ENCODE results near the gene ABLIM1.

DNA sequence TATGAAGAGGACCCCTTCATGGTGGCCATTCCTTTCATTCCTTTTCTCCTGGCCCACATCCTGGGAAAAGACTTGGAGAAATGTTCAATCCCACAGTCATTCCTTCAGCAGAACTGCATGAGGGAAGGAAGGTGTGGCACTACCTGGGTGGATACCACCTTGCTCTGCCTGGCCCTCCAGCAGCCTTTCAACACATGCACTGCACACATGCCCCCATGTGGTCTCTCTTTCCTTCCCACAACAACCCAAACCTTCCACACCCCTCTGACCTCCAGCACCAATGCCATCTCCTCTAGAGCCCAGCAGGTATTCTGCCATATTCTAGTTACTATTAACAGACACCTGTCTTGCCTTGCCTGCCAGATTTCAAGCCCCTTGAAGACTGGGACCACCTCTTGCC lies 213.3 kb downstream of the ABLIM1 start:
- TF ChIP-seq, protein P1, sequence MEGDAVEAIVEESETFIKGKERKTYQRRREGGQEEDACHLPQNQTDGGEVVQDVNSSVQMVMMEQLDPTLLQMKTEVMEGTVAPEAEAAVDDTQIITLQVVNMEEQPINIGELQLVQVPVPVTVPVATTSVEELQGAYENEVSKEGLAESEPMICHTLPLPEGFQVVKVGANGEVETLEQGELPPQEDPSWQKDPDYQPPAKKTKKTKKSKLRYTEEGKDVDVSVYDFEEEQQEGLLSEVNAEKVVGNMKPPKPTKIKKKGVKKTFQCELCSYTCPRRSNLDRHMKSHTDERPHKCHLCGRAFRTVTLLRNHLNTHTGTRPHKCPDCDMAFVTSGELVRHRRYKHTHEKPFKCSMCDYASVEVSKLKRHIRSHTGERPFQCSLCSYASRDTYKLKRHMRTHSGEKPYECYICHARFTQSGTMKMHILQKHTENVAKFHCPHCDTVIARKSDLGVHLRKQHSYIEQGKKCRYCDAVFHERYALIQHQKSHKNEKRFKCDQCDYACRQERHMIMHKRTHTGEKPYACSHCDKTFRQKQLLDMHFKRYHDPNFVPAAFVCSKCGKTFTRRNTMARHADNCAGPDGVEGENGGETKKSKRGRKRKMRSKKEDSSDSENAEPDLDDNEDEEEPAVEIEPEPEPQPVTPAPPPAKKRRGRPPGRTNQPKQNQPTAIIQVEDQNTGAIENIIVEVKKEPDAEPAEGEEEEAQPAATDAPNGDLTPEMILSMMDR (conservative IDR thresholded peaks at IDR 0.05 in 1 of 2, IDR thresholded peaks at IDR 0.05 in 1 of 2; ENCODE audit: extremely low read depth in 1 of 2, insufficient read depth in 1 of 2, low read depth in 1 of 2, low read length in 2 of 2): no peak
- no peak for TF ChIP-seq EZH2 (IDR thresholded peaks at IDR 0.05; ENCODE audit: borderline replicate concordance, low read length)
